Pons (tissue), 1 donor: ENCODE data around the gene KLHDC10.
A peak's percentile ranks its signal among the peaks of the same experiment; 100 is the strongest.
"Not testable (repeated sequence)": the region's sequence is repeated elsewhere in the genome, so short reads cannot be mapped to it uniquely, and the experiment has no call there.

Experiments used
- DNase-seq: peaks from one replicate; pipeline ENCODE4 v3.0.0-alpha.2; 2016; ENCODE audit warnings: low spot score

Gene KLHDC10

GRCh38 chr7:130118294-130118693 lies 48.0 kb downstream of the KLHDC10 start:
- no peak for DNase-seq

DNA sequence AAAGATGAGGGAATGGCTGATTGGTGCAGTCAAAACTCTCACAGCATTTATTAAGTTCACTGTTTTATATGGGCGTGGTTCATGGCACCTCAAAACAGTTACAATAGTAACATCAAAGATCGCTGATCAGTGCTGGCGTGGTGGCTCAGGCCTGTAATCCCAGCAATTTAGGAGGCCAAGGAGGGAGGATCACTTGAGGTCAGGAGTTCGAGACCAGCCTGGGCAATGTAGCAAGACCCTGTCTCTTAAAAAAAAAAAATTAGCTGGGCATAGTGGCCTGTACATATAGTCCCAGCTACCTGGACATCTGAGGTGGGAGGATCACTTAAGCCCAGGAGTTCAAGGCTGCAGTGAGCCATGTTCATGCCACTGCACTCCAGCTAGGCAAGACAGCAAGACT lies 48.5 kb downstream of the KLHDC10 start:
- no peak for DNase-seq

DNA sequence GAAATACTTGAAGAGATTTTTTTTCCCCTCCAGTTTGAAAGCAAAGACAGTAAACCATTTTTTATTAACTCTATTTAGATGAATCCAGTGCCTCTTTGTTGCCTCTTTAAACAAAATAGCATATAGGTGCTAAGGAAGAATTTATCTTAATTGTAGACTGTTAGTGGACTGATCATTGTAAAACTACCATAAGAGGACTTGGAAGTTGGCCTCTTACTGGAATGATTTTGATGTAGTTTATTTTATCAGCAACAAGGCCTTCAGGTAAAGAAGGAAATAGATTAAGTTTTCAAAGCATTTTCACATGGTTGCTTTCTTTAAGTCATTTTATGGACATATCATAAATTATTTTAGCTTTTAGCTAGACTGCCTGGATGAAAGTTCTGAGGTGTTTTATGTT lies 53.2 kb downstream of the KLHDC10 start:
- DNase-seq, result no peak

DNA sequence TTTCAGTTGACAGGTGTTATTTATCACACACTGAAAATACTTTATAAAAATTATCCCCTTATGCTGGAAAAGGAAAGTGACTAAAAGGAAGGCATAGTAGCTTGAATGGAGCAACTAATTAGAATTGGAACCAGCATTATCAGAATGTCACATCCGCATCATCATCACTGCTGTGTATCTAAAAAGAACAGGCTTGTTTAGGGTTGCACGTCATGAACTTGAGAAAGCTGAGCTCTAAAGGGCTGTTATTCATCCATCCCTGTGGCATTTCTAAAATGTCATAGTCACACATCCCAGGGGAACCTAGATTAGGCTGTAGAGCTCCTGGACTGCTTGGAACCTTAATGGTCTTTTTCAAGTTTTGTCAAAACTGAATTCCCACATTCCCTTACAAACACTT lies 54.4 kb downstream of the KLHDC10 start:
- DNase-seq, result no peak

DNA sequence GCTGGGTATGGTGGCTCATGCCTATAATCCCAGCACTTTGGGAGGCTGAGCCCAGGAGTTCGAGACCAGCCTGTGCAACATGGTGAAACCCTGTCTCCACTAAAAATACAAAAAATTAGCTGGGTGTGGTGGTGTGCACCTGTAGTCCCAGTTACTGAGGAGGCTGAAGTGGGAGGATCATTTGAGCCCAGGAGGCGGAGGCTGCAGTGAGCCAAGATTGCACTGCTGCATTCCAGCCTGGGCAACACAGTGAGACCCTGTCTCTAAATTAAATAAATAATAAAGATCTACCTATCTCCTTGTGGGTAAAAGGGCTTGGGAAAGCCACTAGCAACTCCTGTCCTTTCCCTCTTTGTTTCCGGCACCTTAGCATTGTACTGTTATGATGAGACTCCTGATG lies 56.5 kb downstream of the KLHDC10 start:
- DNase-seq, result not testable (repeated sequence)

DNA sequence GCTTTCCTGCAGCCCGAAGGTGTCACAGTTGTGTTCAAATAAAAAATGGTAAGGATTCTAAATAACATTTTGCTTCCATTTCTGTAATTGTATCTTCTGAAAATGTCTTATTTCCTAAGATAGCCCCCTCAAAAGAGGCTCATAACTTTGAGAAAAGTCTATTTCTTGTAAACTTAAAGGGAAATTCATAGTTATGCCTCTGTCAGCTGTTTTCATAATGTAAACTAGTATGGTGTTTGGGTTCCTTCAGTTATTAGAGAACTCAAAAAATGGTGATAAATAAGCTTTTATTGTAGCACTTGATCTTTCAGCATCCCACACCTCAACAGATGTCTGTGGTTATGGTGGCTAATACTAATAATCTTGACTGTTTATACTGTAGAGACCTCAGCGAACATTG lies 57.1 kb downstream of the KLHDC10 start:
- no peak for DNase-seq

- no peak for DNase-seq
Observed at GRCh38 chr7:130127821-130128317, 57.5 kb downstream of the KLHDC10 start.

- DNase-seq, result no peak
Observed at GRCh38 chr7:130129011-130129411, 58.7 kb downstream of the KLHDC10 start.

- no peak for DNase-seq
Observed at GRCh38 chr7:130131191-130131834, 61.0 kb downstream of the KLHDC10 start.

- no peak for DNase-seq
Observed at GRCh38 chr7:130131964-130132875, 61.9 kb downstream of the KLHDC10 start.

GRCh38 chr7:130133029-130133782 lies 62.9 kb downstream of the KLHDC10 start:
- DNase-seq, result no peak

GRCh38 chr7:130134106-130134636 lies 63.8 kb downstream of the KLHDC10 start:
- DNase-seq, result no peak

GRCh38 chr7:130134726-130135125 lies 64.4 kb downstream of the KLHDC10 start:
- DNase-seq, result no peak

DNA sequence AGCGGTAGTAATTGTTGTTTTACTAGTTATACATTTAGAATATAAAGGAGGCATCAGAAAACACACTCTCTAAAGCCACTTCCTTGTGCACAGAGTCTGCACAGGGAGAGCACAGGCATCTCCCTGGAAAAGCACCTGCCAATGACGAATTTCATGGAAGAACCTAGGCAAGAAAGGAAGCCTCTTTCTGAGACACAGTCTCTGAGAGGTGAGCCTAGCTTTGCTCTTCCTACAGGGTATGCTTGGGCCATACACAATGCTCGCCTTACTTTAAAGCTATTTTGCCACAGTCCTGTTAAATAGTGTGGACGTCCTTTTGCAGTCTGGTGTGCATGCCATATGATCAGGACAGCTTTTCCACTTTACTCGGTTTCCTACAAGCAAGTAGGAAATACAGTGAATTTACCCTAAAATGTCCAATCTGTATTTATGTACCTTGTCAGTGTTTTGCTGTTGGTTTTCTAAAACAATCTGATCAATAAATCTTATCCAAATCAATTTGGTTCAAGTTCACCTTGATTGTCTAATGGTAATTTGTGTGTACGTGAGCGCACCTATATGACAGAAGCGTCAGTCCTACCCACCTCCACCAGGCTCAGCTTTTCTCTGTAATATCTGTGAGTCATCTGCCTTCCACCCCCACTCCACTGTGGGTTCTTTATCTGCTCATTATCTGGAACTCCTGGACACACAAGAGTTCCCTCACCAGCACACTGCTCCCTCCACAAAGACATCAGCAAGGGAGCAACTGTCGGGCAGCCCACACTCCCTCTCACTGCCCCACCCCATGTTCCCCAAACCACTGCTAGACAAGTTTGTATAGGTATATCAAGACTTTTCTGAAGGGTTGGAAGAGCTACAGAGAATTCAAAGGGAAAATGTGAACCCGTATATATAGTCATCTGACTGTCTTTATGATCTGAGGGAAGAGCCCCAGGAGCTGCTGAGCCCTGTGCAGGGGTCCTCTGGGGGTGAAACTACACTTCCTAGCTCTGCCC lies 65.2 kb downstream of the KLHDC10 start:
- no peak for DNase-seq

GRCh38 chr7:130136579-130137167 lies 66.3 kb downstream of the KLHDC10 start:
- no peak for DNase-seq

DNA sequence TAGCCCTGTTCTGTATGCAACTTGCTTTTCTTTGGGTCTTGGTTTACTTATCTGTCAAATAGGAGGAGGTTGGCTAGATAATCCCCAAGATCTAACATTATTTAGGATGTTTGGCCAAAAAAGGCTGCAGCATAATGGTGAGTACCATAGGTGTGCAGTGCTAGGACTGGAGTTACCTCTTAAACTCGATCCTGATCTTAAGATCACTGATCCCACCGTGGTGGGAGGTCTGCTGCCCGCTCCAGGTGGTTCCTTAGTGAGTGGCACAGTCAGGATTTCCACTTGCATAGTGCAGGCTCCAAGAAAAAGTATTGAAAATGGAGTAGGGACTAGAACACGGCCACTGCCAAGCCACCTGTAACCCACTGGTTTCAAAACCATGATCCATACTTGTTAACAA lies 66.9 kb downstream of the KLHDC10 start:
- DNase-seq, result no peak

- DNase-seq, result no peak
Observed at GRCh38 chr7:130139193-130139960, 69.0 kb downstream of the KLHDC10 start.

GRCh38 chr7:130140551-130141160 lies 70.3 kb downstream of the KLHDC10 start:
- DNase-seq, result no peak

DNA sequence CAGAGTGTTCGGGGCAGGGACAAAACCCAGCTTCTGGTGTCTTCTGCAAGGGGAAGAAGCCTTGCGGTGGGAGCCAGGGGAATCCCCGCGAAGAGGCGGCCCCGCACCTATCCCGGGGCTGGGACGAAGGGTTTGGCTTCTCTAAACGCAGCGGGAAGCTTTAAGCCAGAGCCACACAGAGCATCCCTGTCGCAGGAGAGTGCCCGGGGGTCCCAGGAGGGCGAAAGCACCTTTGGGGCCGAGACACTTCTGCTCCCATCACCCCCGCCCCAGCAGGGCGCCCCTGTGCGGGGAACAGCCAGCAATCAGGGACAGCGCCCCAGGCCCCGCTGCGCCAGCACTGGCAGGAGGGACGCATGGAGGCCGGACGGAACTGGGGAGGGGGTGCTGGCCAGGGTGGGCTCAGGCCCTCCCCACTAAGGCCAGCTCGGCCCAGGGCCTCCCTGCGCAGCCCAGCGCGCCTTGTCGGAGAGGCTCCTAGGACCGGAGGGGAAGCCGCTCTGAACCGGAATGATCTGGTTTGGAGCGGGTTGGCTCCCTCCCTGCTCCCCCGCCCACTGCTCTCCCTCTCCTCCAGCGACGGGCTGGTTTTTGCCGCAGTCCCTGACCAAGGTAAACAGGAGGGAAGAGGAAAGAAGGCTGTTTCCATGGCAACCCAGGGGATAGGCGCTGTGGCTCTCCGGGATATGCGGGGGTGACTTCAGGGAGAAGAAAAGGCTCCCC lies 71.0 kb downstream of the KLHDC10 start:
- peak; percentile 34 for DNase-seq
